Measurements from ENCODE around the gene LRRC61. TPM values are rescaled to one million over a fixed set of nuclear protein-coding genes. Genes with fewer than 3 reads are reported as not detected.

Gene LRRC61
- total and polyA plus RNA-seq, 2 of the 13 experiments (the other 11 are each of a cell fraction or from before 2014, with no cell fraction given), result 33.0 to 34.8 TPM

DNA sequence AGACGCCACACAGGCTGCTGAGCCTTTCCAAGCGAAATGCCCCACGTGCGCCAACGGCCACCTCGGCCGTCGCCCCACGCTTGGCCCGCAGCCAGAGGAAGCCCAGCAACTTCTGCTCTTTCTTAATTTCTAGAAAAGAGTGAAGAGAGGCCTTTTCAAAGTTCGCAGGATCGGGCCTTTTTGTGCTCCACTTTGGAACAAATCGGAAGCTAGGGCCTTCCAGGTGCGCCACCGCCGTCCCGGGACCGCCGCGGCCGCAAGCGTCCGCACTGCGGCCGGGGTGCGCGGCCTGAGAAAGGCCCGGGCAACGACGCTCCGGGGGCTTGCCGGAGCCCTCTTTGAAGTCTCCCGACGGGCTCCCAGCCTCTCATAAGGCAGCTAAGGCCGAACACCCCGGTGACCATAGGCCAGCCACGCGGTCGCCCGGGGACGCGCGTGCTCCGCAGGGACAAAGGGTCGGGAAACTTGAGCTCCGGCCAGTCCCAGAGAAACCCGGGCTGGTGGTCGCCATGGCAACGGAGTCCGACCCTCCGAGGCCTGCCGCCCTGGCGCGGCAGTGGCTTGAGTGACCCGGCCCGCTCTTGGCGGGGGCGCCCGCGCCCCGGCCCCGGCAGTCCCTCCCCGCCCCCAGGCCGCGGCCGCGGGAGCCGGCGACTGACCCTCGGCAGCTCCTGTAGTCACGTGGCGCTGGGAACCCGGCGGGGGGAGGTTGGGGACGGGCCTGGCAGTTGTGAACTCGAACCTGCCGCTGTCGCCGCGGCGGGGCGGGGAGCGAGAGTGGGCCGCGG is 45.1 kb downstream of the LRRC61 start, which contains the start of gene REPIN1 (continued):
- TF ChIP-seq RBFOX2 (IDR thresholded peaks at IDR 0.05; ENCODE audit: low read depth, low read length), result peak; percentile 93
- peak; percentile 52; the same call in 1 of the 2 replicates for TF ChIP-seq ZFAT (CRISPR knock-in tag; conservative IDR thresholded peaks at IDR 0.05)
- TF ChIP-seq ZNF792 (CRISPR knock-in tag; IDR thresholded peaks at IDR 0.05), result peak; percentile 32; the same call in 1 of the 2 replicates
- TF ChIP-seq, protein P1, sequence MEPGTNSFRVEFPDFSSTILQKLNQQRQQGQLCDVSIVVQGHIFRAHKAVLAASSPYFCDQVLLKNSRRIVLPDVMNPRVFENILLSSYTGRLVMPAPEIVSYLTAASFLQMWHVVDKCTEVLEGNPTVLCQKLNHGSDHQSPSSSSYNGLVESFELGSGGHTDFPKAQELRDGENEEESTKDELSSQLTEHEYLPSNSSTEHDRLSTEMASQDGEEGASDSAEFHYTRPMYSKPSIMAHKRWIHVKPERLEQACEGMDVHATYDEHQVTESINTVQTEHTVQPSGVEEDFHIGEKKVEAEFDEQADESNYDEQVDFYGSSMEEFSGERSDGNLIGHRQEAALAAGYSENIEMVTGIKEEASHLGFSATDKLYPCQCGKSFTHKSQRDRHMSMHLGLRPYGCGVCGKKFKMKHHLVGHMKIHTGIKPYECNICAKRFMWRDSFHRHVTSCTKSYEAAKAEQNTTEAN (CRISPR knock-in tag; conservative IDR thresholded peaks at IDR 0.05), result peak; percentile 90
- peak; percentile 53 for TF ChIP-seq ZSCAN21 (CRISPR knock-in tag; IDR thresholded peaks at IDR 0.05; ENCODE audit: borderline replicate concordance)
- TF ChIP-seq ZNF142 (CRISPR knock-in tag; IDR thresholded peaks at IDR 0.05), result peak; percentile 69
- peak; percentile 49 for TF ChIP-seq ZNF883 (CRISPR knock-in tag; IDR thresholded peaks at IDR 0.05; ENCODE audit: not compliant biosample characterization)
- TF ChIP-seq TARDBP (CRISPR knock-in tag; IDR thresholded peaks at IDR 0.05), result no peak
- TF ChIP-seq ZC3H4 (CRISPR knock-in tag; IDR thresholded peaks at IDR 0.05; ENCODE audit: borderline replicate concordance), result peak; percentile 29; the same call in 1 of the 2 replicates
- TF ChIP-seq CCAR2 (optimal IDR thresholded peaks at IDR 0.05; ENCODE audit: low read depth, low read length), result no peak
- TF ChIP-seq ARID5B (CRISPR knock-in tag; IDR thresholded peaks at IDR 0.05), result peak; percentile 55; the same call in 1 of the 2 replicates
- peak; percentile 69; the same call in 1 of the 2 replicates for TF ChIP-seq GLI4 (CRISPR knock-in tag; IDR thresholded peaks at IDR 0.05; ENCODE audit: borderline replicate concordance)
- peak; percentile 88 for TF ChIP-seq BHLHE40 (IDR thresholded peaks at IDR 0.05; ENCODE audit: low read length)
- TF ChIP-seq ZNF333 (CRISPR knock-in tag; IDR thresholded peaks at IDR 0.05; ENCODE audit: borderline replicate concordance), result 0 out of 2 replicates have a peak, but pooled peaks have one; percentile 76
- TF ChIP-seq ZNF768 (CRISPR knock-in tag; IDR thresholded peaks at IDR 0.05), result peak; percentile 93
- TF ChIP-seq KDM5B (CRISPR knock-in tag; IDR thresholded peaks at IDR 0.05; ENCODE audit: borderline replicate concordance), result peak; percentile 72; the same call in 1 of the 2 replicates
- TF ChIP-seq NFE2 (CRISPR knock-in tag; IDR thresholded peaks at IDR 0.05), result no peak
- 0 out of 2 replicates have a peak, but pooled peaks have one; percentile 36 for TF ChIP-seq ZNF354B (CRISPR knock-in tag; IDR thresholded peaks at IDR 0.05)

Data from HepG2 (cell line).